GM20000 (cell line): ENCODE data around the gene MUC5B.

Experiments used
- DNase-seq: peaks from one replicate; pipeline ENCODE4 v3.0.0; 2012; ENCODE audit warnings: low spot score
- CTCF ChIP-seq: IDR thresholded peaks from 2 replicates; pipeline ENCODE4 v1.5.1; 2012; ENCODE audit warnings: mild to moderate bottlenecking, control low read depth; ENCODE audit errors: extremely low read depth, missing control alignments

MUC5B gene

GRCh38 chr11:1308743-1309497, 86.1 kb downstream of the MUC5B start:
- no peak for TF ChIP-seq CTCF
- no peak for DNase-seq

GRCh38 chr11:1309498-1310317, 86.8 kb downstream of the MUC5B start, which contains the start of gene TOLLIP:
Gene TOLLIP (minus strand): TSS chr11:1309632. CDS start chr11:1309498, 134 bp downstream.
- DNase-seq: peak; percentile 100
- peak; percentile 18 for TF ChIP-seq CTCF

GRCh38 chr11:1310318-1310687, 87.4 kb downstream of the MUC5B start:
- TF ChIP-seq CTCF: no peak
- DNase-seq: no peak

GRCh38 chr11:1310772-1311468, 88.1 kb downstream of the MUC5B start:
- no peak for TF ChIP-seq CTCF
- peak; percentile 71 for DNase-seq
